HG03565 (cell line): ENCODE results near the gene FDX2.
"Not testable (repeated sequence)": the region's sequence is repeated elsewhere in the genome, so short reads cannot be mapped to it uniquely, and the experiment has no call there.

Experiments
- ATAC-seq: cut with Tn5 transposase; IDR thresholded peaks from one replicate; pipeline ENCODE4 v1.9.1; 2021; ENCODE audit warnings: mild to moderate bottlenecking, moderate library complexity; ENCODE audit not compliant: unreplicated experiment

Gene FDX2

GRCh38 chr19:10284960-10285278 lies 30.9 kb downstream of the FDX2 start:
- ATAC-seq: no peak

- ATAC-seq: no peak
These were observed 31.5 kb downstream of the FDX2 start for GRCh38 chr19:10284065-10284959.

GRCh38 chr19:10283301-10284064 lies 32.3 kb downstream of the FDX2 start:
- ATAC-seq: no peak

- ATAC-seq: not testable (repeated sequence)
These were observed 33.8 kb downstream of the FDX2 start for GRCh38 chr19:10282043-10282442.

- ATAC-seq: no peak
These were observed 35.9 kb downstream of the FDX2 start for GRCh38 chr19:10279737-10280442.

- no peak for ATAC-seq
These were observed 36.9 kb downstream of the FDX2 start for GRCh38 chr19:10278935-10279334.

GRCh38 chr19:10277795-10278589 lies 37.8 kb downstream of the FDX2 start:
- ATAC-seq: no peak

- no peak for ATAC-seq
These were observed 41.2 kb downstream of the FDX2 start for GRCh38 chr19:10274589-10274988.

- ATAC-seq: no peak
These were observed 44.2 kb downstream of the FDX2 start for GRCh38 chr19:10271543-10272086.

GRCh38 chr19:10270616-10271394 lies 45.0 kb downstream of the FDX2 start, which contains the start of gene ICAM1:
Gene ICAM1 (plus strand): TSS chr19:10271120. CDS start chr19:10271160, 40 bp downstream.
- peak; percentile 25 for ATAC-seq

- ATAC-seq: peak; percentile 36
These were observed 45.6 kb downstream of the FDX2 start for GRCh38 chr19:10270180-10270615.

- ATAC-seq: no peak
These were observed 46.3 kb downstream of the FDX2 start for GRCh38 chr19:10269333-10270179.

GRCh38 chr19:10268071-10268470 lies 47.7 kb downstream of the FDX2 start:
- no peak for ATAC-seq

- ATAC-seq: no peak
These were observed 49.1 kb downstream of the FDX2 start for GRCh38 chr19:10266706-10267105.

GRCh38 chr19:10262771-10263170 lies 53.0 kb downstream of the FDX2 start:
- ATAC-seq: no peak

- no peak for ATAC-seq
These were observed 55.7 kb downstream of the FDX2 start for GRCh38 chr19:10260141-10260584.
